GM21381 (cell line): Measurements from ENCODE around the gene PDZK1.
"Not testable (repeated sequence)": the region's sequence is repeated elsewhere in the genome, so short reads cannot be mapped to it uniquely, and the experiment has no call there.

Experiments
- ATAC-seq: cut with Tn5 transposase; IDR thresholded peaks from one replicate; pipeline ENCODE4 v1.9.1; 2021; ENCODE audit warnings: mild to moderate bottlenecking, moderate library complexity; ENCODE audit not compliant: unreplicated experiment

The PDZK1 gene

DNA sequence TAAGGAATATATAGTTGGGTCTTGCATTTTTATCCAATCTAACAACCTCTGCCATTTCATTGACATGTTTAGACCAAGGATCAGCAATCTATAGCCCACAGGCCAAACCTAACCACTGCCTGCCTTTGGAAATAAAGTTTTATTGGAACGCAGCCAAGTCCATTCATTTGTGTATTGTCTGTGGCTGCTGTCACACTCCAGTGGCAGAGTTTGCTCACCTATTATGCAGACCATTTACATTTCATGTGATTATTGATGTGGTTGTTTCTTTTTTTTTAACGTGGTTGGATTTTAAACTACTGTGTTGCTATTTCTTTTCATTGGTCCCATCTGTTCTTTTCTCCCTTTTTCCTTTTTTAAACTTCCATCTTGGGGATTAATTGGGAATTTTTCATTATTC, 44.7 kb downstream of the PDZK1 start:
- not testable (repeated sequence) for ATAC-seq

DNA sequence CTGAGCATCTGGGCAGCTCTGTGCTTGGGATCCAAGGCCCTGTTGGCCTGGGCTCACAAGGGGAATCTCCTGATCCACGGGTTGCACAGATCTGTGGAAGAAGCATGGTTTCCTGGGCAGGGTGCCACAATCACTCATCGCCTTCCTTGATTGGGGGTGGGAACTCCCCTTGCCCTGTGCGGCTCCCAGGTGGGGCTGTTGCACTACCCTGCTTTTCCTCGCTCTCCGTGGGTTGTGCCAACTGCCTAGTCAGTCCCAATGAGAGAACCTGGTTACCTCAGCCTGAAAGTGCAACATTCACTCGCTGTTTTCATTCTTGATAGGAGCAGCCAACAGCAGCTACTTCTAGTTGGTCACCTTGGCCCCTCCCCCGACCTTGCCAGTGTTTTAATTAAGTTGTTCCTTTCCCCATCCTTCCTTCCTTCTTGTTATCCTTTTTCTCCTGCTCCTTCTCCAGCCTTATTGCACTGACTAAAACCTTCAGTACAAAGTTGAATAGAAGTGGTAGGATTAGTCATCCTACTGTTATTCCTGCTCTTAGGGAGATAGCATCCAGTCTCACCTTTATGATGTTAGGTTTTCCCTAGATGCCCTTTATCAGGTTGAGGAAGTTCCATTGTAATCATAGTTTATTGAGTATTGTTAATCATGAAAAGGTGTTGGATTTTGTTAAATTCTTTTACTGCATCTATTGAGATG, 50.8 kb downstream of the PDZK1 start:
- ATAC-seq: not testable (repeated sequence)

DNA sequence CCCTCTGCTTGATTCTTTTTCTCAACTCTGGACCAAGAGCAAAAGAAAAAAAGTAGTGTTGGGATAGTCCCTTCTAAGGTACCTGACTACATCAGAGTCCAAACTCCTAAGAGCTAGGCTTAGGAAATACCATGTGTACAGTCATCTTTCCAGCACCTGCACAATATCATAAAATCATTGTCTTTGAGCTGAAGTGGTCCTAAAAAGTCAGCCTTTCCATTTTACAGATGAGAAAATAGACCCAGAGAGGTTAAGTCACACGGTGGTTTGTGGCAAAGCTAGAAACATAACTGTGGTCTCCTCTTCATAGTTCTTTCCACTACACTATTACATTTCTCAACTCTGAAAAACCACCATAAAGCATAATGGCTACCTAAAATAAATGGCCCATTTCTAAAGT, 63.2 kb downstream of the PDZK1 start:
- ATAC-seq: not testable (repeated sequence)

DNA sequence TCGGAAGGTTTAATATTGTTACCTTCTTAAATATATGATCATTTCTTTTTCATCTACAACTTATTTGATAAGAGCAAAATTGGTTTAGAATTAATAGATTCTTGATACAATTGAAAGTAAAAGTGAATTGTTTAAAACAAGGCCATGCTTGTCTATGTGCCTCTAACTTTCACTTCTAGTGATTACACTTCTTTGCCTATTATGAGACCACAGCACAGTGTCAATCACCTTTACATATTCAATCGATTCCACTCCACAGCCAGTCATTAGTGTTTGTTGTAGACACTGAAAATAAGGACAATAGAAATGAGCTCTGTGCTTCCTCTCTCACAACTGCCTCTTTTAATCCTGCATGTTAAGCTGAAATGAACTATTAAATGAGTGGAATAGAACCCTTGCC, 65.3 kb downstream of the PDZK1 start:
- not testable (repeated sequence) for ATAC-seq

DNA sequence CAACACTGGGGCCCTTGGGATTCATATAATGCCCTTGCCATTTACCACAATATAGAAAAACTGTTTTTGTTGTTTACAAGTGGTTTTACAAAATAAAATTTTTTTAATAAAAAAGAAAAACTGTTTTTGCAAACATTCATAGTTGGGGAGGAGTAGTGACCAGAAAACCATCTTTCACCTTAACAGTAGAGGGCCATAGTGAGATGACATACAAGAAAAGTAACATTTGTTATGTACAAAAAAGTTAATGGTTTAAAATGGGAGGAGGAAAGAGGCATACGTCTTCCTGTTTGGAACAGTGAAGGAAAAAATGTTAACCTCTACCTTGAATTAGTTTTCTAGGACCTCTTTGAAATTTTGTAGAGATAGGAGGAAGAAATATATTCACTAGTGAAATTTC, 70.9 kb downstream of the PDZK1 start:
- ATAC-seq: not testable (repeated sequence)

DNA sequence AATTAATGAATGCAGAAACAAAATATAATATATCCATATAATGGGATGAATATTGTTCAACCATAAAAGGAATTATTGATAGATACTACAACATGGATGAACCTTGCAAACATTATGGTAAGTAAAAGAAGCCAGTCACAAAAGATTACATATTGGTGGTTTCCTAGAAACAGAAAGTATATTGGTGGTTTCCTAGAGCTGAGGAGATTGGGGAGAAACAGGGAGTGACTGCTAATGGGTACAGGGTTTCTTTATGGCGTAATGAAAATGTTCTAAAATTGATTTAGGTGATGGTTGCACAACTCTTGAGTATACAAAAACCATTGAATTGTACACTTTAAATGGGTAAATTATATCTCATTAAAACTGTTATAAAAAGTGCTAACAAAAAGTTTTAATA, 85.0 kb downstream of the PDZK1 start:
- not testable (repeated sequence) for ATAC-seq
